ENCODE results near the gene NACC1.

The NACC1 gene

DNA sequence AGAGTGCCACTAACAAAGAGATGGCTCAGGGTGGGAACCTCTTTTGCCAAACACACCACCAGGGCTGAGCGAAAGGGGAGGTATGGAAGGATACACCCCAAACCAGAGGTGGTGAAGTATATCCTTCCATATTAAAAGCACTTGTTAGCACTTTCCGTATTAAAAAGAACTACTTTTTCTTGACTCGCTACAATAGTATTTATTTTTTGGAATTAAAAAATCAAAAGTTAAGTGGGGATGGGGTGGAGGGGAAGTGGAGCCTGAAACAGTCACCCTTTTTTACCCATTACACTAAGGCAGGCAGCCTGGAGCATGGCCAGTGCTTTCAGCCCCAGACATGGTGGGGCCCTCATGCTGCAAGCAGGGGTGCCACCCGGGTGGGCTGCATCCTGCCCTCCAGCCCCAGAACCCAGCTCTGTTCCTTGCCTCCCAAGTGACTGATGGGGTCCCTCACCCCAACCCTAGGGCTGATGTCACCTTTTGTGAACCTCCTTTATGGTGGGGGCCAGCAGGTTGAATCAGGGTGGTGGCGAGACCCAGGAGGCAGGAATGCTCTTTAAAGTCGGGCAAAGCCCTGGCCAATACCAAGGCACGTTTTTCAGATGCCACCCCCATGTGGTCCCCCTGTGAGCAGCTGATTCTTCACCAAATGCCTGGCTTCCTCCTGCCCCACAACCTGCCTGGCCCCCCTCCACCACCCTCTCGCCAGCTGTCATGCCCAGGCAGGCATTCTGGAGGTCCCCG, 46.4 kb upstream of the NACC1 start:
- no peaks in the 10 kb centered on the region for H3K79me2 ChIP-seq (ENCODE audit: insufficient read depth, low read length)
- no peaks in the 10 kb centered on the region for H3K9me3 ChIP-seq (ENCODE audit: insufficient read depth, low read depth, low read length)
- H3F3A ChIP-seq (ENCODE audit: low read depth) = no peaks in the 10 kb centered on the region
- TF ChIP-seq, protein P1, sequence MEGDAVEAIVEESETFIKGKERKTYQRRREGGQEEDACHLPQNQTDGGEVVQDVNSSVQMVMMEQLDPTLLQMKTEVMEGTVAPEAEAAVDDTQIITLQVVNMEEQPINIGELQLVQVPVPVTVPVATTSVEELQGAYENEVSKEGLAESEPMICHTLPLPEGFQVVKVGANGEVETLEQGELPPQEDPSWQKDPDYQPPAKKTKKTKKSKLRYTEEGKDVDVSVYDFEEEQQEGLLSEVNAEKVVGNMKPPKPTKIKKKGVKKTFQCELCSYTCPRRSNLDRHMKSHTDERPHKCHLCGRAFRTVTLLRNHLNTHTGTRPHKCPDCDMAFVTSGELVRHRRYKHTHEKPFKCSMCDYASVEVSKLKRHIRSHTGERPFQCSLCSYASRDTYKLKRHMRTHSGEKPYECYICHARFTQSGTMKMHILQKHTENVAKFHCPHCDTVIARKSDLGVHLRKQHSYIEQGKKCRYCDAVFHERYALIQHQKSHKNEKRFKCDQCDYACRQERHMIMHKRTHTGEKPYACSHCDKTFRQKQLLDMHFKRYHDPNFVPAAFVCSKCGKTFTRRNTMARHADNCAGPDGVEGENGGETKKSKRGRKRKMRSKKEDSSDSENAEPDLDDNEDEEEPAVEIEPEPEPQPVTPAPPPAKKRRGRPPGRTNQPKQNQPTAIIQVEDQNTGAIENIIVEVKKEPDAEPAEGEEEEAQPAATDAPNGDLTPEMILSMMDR (conservative IDR thresholded peaks at IDR 0.05; ENCODE audit: low read length) = no peak
- TF ChIP-seq EZH2phosphoT487 (IDR thresholded peaks at IDR 0.05; ENCODE audit: borderline replicate concordance) = no peak
- no peaks in the 10 kb centered on the region for H3K9me2 ChIP-seq (replicated peaks; ENCODE audit: low read depth, low read length)
- H3K36me3 ChIP-seq (ENCODE audit: insufficient read depth, low read length) = no peaks in the 10 kb centered on the region
- H3K4me1 ChIP-seq (ENCODE audit: insufficient read depth, low read length, poor library complexity, severe bottlenecking) = no peaks in the 10 kb centered on the region
- no peak overlapping the region for H3K9ac ChIP-seq (ENCODE audit: low read depth, low read length, poor library complexity, severe bottlenecking)
- no peaks in the 10 kb centered on the region for H3K27me3 ChIP-seq (ENCODE audit: insufficient read depth, low read length, poor library complexity, severe bottlenecking)
- H3K4me2 ChIP-seq (ENCODE audit: low read depth, low read length, poor library complexity, severe bottlenecking) = no peak overlapping the region
- no peak overlapping the region for H2AFZ ChIP-seq (ENCODE audit: low read length)
- no peak overlapping the region for H3K4me3 ChIP-seq (ENCODE audit: low read length, poor library complexity, severe bottlenecking)
- H4K20me1 ChIP-seq (ENCODE audit: insufficient read depth, low read length, poor library complexity, severe bottlenecking) = no peaks in the 10 kb centered on the region

DNA sequence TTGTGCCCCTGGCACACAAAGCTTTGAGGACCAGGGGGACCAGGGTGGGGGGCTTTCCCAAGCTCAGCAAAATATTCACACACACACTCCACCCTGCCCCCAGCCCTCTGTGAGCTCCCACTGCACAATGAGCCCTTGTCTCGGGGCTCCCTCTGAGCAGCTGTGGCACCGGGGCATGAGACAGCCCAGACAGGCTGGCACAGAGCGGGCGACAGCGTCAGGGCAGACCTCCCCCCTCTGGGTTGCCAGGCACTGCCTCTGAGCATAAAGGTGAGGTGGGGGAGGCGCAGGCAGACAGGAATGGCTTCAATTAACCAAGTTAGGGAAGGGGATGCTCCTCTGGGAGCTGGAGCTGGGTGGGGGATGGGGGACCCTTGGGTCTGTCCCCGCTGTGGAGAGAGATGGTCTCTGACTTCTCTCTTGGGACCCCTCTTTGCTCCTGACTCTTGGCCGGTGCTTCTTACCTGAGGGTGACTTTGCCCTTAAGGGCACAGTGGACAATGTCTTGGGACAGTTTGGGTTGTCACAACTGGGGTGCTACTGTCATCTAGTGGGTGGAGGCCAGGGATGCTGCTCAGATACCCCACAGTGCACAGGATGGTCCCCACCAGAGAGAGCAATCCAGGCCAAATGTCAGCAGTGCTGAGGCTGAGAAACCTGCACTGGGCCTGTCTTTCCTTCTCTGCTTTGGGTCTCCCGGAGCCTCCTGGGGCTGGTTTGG, 45.7 kb upstream of the NACC1 start:
- H3K4me1 ChIP-seq (ENCODE audit: insufficient read depth, low read length, poor library complexity, severe bottlenecking) = no peaks in the 10 kb centered on the region
- H3K4me3 ChIP-seq (ENCODE audit: low read length, poor library complexity, severe bottlenecking) = no peak overlapping the region
- H4K20me1 ChIP-seq (ENCODE audit: insufficient read depth, low read length, poor library complexity, severe bottlenecking) = no peaks in the 10 kb centered on the region
- TF ChIP-seq, protein P1 (conservative IDR thresholded peaks at IDR 0.05; ENCODE audit: low read length) = no peak
- no peak for TF ChIP-seq EZH2phosphoT487 (IDR thresholded peaks at IDR 0.05; ENCODE audit: borderline replicate concordance)
- H2AFZ ChIP-seq (ENCODE audit: low read length) = no peak overlapping the region
- H3K4me2 ChIP-seq (ENCODE audit: low read depth, low read length, poor library complexity, severe bottlenecking) = no peak overlapping the region
- H3K9ac ChIP-seq (ENCODE audit: low read depth, low read length, poor library complexity, severe bottlenecking) = no peak overlapping the region
- H3K79me2 ChIP-seq (ENCODE audit: insufficient read depth, low read length) = no peaks in the 10 kb centered on the region
- no peaks in the 10 kb centered on the region for H3K9me3 ChIP-seq (ENCODE audit: insufficient read depth, low read depth, low read length)
- no peaks in the 10 kb centered on the region for H3K36me3 ChIP-seq (ENCODE audit: insufficient read depth, low read length)
- H3K9me2 ChIP-seq (replicated peaks; ENCODE audit: low read depth, low read length) = no peaks in the 10 kb centered on the region
- H3K27me3 ChIP-seq (ENCODE audit: insufficient read depth, low read length, poor library complexity, severe bottlenecking) = no peaks in the 10 kb centered on the region
- no peaks in the 10 kb centered on the region for H3F3A ChIP-seq (ENCODE audit: low read depth)

DNA sequence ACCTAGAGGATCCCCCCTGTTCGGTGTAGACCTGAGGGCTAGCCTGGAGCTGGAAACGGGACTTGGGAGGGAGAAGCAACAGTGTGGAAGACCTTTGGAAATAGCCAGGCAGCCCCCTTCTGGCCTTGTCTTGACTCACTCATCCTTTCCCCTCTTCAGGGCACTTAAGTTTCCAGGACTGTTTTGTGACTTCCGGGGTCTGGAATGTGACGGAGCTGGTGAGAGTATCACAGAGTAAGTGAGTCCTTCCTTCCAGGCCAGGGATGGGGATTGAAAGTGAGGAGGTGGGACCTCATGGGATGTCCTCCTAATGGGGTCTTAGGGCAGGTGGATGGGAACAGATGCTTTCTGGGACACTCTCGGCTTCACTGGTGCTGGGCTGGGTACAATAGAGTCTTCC, 44.8 kb upstream of the NACC1 start:
- H3F3A ChIP-seq (ENCODE audit: low read depth) = no peaks in the 10 kb centered on the region
- TF ChIP-seq EZH2phosphoT487 (IDR thresholded peaks at IDR 0.05; ENCODE audit: borderline replicate concordance) = no peak
- TF ChIP-seq, protein P1 (conservative IDR thresholded peaks at IDR 0.05; ENCODE audit: low read length) = no peak
- H4K20me1 ChIP-seq (ENCODE audit: insufficient read depth, low read length, poor library complexity, severe bottlenecking) = no peaks in the 10 kb centered on the region
- no peaks in the 10 kb centered on the region for H3K27me3 ChIP-seq (ENCODE audit: insufficient read depth, low read length, poor library complexity, severe bottlenecking)
- H3K4me1 ChIP-seq (ENCODE audit: insufficient read depth, low read length, poor library complexity, severe bottlenecking) = no peaks in the 10 kb centered on the region
- H3K4me3 ChIP-seq (ENCODE audit: low read length, poor library complexity, severe bottlenecking) = no peak overlapping the region
- no peak overlapping the region for H2AFZ ChIP-seq (ENCODE audit: low read length)
- H3K4me2 ChIP-seq (ENCODE audit: low read depth, low read length, poor library complexity, severe bottlenecking) = no peak overlapping the region
- no peaks in the 10 kb centered on the region for H3K79me2 ChIP-seq (ENCODE audit: insufficient read depth, low read length)
- H3K9me2 ChIP-seq (replicated peaks; ENCODE audit: low read depth, low read length) = no peaks in the 10 kb centered on the region
- H3K9ac ChIP-seq (ENCODE audit: low read depth, low read length, poor library complexity, severe bottlenecking) = no peak overlapping the region
- no peaks in the 10 kb centered on the region for H3K36me3 ChIP-seq (ENCODE audit: insufficient read depth, low read length)
- H3K9me3 ChIP-seq (ENCODE audit: insufficient read depth, low read depth, low read length) = no peaks in the 10 kb centered on the region

Measured in Loucy (cell line).